OCI-LY1 (cell line): Measurements from ENCODE around the gene DOCK4.

Source experiments
- EZH2 ChIP-seq: fragments of 200-600 bp; sonication (generic), shearing (Covaris generic); IDR thresholded peaks from 2 replicates; pipeline ENCODE4 v1.8.0; 2017; ENCODE audit warnings: borderline replicate concordance, mixed run types, mild to moderate bottlenecking, antibody characterized with exemption, low read length, moderate library complexity, mixed read lengths
- TF ChIP-seq, protein P1 (sequence below): fragments of 200-600 bp; sonication (generic), shearing (Covaris generic); IDR thresholded peaks from 2 replicates; pipeline ENCODE4 v1.5.1; 2017; ENCODE audit warnings: mild to moderate bottlenecking, antibody characterized with exemption, low read length, moderate library complexity, mixed read lengths

DNA sequence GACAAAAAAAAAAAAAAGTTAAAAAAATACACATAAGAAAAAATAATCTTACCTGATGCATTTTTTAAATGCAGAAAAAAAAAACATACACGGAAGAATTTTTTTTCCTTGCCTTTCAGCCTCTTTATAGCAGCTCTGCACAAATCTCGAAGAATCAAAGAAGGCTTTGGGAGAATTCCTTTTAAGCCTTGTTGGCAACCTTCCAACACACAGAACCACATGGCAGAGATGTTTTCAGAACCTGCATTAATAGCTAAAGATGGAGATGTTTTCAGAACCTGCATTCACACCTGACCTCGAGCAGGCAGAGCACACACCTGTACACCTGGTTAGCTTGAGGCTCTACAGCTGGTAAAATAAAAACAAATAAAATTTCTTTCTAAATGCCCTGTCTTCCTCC lies 65.6 kb downstream of the DOCK4 start:
- TF ChIP-seq, protein P1, sequence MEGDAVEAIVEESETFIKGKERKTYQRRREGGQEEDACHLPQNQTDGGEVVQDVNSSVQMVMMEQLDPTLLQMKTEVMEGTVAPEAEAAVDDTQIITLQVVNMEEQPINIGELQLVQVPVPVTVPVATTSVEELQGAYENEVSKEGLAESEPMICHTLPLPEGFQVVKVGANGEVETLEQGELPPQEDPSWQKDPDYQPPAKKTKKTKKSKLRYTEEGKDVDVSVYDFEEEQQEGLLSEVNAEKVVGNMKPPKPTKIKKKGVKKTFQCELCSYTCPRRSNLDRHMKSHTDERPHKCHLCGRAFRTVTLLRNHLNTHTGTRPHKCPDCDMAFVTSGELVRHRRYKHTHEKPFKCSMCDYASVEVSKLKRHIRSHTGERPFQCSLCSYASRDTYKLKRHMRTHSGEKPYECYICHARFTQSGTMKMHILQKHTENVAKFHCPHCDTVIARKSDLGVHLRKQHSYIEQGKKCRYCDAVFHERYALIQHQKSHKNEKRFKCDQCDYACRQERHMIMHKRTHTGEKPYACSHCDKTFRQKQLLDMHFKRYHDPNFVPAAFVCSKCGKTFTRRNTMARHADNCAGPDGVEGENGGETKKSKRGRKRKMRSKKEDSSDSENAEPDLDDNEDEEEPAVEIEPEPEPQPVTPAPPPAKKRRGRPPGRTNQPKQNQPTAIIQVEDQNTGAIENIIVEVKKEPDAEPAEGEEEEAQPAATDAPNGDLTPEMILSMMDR: no peak
- no peak for TF ChIP-seq EZH2
